Vagina (tissue), 2 donors: Measurements from ENCODE around the gene PARVB.

Source experiments
- CTCF ChIP-seq, 3 experiments: fragments of 450-650 bp in 2 of 3; fragments of 200-600 bp in 1 of 3; sonication (generic) in 1 of 3; IDR thresholded peaks; one replicate each; pipeline ENCODE4 v1.5.1; 2017 to 2019; ENCODE audit warnings: antibody characterized with exemption in 3 of 3, mild to moderate bottlenecking in 2 of 3, moderate library complexity in 2 of 3
- POLR2A ChIP-seq, 2 donors: fragments of 450-650 bp; IDR thresholded peaks; one replicate each; pipeline ENCODE4 v1.6.1; 2017; ENCODE audit warnings: antibody characterized with exemption in 2 of 2, mild to moderate bottlenecking in 2 of 2, moderate library complexity in 2 of 2

- TF ChIP-seq POLR2A (IDR thresholded peaks at IDR 0.05) (no peak), CTCF (IDR thresholded peaks at IDR 0.05) (no peak)
Measured at GRCh38 chr22:44181033-44181911, 157.2 kb downstream of the PARVB start.
